GM18867 (cell line): Measurements from ENCODE around the gene MCF2L2.

Source experiments
- ATAC-seq: cut with Tn5 transposase; IDR thresholded peaks from one replicate; pipeline ENCODE4 v1.9.1; 2021; ENCODE audit warnings: mild to moderate bottlenecking, moderate library complexity; ENCODE audit not compliant: unreplicated experiment

Gene MCF2L2

DNA sequence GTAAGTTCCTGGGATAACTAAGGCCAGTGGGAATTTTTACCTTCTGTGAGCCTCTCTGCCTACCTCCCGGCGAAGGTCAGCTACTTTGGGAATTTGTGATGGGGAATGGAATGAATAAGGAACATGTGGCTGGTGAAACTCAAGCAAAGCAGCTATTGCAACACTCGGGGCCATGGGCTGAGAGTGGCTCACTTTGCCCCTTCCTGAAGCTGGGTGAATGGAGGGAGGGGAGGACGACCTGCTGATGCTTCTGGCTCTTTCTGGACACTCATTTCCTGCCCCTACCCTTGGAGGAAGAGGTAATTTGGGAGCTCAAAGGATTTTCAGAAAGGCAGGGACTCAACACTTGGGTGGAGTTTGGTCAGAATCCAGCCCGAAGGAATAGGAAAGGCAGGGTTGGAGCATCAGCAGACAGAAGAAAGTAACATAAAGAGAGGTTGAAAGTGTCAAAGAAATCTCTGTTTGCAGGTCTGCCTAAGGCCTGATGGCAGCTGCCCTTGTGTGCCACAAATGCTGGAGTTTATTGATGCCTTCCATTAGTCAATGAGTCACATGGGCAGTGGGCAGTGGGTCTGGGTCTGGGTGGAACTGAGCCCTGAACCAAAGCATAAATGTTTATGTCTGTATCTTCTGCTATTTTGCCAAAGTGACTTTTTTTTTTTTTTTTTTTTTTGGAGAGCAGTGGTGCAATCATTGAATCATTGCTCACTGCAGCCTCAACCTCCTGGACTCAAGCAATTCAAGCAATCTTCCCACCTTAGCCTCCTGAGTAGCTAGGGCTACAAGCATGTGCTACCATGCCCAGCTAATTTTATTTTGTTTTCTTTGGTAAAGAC, 278.3 kb downstream of the MCF2L2 start:
- ATAC-seq: no peak

DNA sequence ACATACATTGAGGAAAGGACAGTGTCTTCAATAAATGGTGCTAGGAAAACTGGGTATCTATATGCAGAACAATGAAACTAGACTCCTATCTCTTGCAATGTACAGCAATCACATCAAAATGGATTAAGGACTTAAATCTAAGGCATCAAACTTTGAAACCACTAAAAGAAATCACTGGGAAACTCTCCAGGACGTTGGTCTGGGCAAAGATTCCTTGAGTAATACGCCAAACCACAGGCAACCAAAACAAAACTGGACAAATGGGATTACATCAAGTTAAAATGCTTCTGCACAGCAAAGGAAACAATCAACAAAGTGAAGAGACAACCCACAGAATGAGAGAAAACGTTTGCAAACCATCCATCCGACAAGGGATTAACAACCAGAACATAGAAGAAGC, 280.4 kb downstream of the MCF2L2 start:
- ATAC-seq: no peak

DNA sequence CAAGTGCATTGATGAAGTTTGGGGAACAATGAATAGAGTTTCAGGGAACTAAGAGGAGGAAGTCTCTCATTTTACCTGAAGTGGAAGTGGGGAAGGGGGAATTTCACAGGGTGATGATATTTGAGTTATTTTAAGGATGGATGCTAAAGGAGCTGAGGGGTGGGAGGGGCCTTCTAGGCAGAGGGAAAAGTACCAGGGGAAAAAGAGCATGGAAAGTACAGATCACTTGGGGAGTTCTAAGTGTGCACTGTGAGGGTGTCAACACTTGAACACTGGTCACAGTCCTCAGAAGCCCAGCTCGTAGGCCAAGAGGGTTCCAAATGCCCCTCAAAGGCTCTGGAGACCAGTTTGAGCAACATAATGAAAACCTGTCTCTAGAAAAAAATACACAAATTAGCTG, 284.1 kb downstream of the MCF2L2 start:
- no peak for ATAC-seq

DNA sequence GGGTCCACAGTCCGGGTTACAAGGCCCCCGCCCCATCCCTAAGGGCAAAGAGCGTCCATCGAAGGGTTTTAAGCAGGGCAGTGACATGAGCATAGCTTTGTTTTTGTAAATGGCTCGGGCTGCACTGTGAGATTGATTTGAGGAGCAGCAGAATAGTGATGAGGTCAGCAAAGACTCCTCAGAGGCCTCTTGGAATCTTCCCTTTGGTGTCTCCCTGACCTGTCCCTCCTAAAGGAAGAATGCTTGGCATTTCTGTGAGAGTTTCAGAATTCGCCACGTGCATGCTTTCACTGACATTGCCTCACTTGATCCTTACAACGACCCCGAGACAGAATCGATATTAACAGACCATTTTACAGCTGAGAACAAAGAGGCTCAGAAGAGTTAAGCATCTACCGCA, 286.2 kb downstream of the MCF2L2 start:
- ATAC-seq: no peak

DNA sequence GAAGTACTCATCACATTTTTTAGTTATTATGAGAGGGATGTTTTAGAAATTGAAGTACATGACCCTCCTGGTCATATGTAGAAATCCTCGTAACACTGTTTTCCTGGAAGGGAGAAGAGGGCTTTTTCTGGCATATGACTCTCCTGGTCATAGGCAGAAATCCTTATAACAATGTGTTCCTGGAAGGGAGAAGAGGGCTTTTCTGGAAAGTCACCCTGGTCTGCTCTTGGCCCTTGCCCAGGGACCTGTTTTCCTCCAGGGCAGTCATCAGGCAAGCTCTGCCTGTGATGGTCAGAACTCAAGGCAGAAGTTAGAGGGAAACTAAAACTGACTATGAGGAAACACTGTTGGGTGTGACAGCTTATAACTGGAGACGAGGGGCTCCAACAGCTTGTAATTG, 293.6 kb downstream of the MCF2L2 start:
- ATAC-seq: no peak

DNA sequence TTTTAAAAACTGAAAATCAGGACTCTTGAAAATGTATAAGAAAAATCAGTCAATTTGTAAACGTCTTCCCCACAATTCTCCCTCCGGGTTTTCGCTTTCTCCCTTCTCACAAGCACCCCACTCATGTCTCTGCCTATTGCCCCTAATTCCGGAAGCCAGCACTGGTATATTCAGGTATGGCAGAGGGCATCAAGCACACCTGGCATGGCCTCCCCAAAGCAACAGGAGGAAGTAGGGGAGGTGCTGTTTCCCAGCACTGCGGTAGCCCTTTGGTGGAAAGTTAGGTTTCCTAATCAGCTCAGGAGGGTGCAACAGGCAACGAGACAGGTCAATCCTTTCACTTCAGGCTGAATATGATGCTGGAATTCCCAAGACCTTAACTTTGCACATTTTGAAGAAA, 296.0 kb downstream of the MCF2L2 start:
- no peak for ATAC-seq

DNA sequence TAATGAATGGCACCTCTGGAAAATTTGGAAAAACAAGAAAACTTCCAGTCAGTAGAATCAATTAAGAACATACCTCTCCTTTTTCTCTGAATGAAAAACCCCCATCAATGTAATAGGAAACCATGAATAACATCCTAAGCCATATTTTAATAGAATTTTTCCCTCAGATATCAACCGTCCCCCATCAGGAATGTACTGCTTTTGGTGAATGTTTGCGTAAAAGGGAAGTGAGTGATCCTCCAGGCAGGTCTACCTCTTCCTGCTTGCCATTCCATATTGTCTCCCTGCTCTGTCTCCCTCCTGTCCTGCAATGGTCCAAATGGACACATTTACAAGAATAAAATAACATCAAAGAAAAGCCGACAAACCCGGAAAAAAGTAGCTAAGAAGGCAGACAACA, 296.7 kb downstream of the MCF2L2 start:
- no peak for ATAC-seq

DNA sequence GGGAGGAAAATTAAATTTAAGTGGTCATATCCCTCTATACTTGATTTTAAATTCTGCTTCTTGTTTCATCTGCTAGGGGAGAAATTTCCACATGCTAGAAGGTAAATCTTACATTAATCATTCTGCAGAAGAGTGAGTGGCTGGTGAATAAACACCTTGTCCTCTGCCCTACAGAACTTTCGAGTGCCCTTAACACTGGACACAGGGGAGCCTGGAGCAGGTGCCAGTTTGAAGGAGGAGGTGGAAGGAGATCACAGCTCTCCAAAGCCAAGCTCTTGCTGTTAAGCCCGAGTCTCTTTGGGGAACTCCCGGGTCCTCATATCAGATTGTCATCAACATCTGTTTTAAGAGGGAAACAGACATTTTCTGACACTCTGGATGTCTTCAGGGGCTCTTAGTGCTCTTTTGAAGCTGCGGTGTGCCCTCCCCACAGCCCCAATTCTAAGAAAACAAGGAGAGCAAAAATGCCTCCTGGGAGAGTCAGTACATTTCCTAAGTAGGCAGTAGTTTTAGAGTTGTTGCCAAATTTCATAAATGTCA, 297.2 kb downstream of the MCF2L2 start:
- no peak for ATAC-seq

DNA sequence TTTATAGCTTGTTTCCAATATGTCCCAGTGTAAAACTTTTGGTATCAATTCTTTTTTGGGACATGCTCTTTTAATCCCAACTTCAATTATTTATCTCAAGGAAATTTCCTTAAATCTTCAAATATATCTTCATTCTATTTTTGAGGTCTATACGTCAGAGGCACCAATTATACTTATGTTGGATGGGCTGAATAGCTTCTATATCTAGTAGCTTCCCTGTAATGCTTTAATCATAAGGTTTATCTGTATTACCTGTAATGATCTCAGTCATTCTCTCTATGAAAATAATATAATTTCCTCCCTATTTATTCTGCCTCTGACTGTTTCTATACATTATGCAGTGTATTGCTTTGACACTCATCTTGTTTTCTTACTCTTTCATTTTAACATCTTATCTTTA, 299.2 kb downstream of the MCF2L2 start:
- ATAC-seq: no peak

DNA sequence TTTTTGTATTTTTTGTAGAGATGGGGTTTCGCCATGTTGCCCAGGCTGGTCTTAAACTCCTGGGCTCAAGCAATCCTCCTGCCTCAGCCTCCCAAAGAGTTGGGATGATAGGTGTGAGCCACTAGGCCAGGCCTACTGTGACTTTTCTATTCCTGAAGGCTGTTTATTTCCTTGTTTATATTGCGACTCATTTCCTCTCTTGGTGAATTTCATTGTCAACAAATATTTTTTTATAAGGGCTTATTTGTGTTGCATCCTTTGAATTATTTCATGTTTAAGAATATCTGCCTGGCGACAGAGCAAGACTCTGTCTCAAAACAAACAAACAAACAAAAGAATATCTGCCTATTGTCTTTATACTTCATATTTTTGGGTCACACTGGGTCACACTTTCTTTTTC, 299.7 kb downstream of the MCF2L2 start:
- ATAC-seq: no peak
